Dermis microvascular lymphatic vessel endothelial cell (primary cell): Measurements from ENCODE around the gene AGER. TPM values are rescaled to one million over a fixed set of nuclear protein-coding genes. Genes with fewer than 3 reads are reported as not detected.
A peak's percentile ranks its signal among the peaks of the same experiment; 100 is the strongest.

Experiments
- DNase-seq, 2 donors: peaks; one replicate each; pipeline versions ENCODE4 v3.0.0 to v3.0.0-alpha.2; 2010; ENCODE audit warnings: low read depth in 2 of 2
- total RNA-seq: library from RNA; depleted of rRNA; stranded (reverse); fragments of >200 nt; gene quantifications from 2 replicates; pipeline ENCODE4 v1.2.1, GENCODE V29; 2014

The AGER gene
- total RNA-seq, 1 donor from 2014 or later = 0.39 TPM

DNA sequence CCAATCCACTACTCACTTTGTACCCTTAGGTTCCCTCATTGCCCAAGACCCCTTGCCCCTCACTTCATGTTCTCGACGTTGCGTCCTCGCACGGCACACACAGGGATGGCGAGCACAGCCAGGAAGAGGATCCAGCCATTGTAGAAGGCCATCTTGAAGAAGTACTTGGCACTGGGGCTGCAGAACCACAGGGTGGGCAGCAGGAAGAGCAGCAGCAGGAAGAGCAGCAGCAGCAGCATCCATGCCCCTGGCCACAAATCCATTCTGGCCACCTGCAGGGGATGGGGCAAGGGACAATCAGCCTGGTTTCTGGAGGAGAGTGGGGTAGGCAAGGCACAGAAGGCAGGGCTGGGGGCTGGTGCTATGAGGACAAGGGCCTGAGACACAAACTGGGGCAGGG is 12.8 kb downstream of the AGER start:
- DNase-seq = no peak

DNA sequence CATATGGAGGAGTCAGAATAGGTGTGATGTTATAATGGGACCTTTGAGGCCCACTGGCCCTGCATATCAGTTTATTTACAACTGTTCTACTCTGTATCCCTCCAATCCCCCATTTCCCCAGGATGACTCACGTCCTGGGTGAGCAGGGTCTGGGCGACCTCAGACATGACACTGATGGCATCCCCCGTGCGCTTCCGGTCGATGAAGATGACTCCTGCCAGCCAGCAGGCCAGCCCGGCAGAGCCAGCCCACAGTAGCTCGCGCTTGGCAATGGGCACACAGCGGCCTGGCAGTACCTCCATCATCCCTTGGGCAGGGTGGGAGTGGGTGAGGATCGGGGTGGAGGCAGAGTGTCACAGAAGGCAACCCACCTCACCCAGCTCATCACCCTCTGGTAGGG is 13.8 kb downstream of the AGER start:
- DNase-seq = no peak

DNA sequence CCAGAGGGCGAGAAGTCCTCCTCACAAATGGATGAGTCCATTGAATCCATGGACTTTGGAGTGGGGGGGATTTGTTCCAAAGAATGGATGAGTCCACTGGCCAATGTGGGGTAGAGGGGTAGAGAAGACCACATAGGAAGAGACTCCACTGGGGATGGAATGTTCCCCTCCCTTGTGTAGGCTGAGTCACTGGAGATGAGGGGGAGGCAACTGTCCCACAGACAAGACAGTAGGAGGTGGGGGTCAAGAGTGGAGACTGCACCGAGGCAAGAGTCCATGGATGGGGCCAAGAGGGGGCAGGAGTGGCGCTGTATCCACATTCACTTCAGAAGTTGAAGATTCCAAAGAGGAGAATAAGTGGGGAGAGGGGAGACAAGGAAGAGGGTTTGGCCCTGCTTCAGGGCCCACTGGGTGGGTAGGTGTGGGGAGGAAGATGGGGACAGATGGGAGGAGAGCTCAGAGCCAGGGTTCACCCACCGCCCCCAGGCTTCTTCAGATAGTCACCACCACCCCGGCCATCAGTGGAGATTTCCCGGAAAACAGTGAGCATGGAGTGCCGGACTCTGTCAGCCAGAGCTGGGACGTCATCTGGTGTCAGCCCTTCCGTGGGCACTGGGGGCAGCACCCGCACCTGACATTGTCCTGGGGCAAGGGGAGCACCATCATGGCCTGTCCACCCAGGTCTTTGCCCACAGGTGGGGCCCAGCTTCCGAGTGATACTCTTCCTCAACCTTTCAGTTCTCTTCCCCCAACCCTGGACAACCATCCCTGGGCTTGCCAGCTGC is 15.1 kb downstream of the AGER start:
- DNase-seq = no peak

DNA sequence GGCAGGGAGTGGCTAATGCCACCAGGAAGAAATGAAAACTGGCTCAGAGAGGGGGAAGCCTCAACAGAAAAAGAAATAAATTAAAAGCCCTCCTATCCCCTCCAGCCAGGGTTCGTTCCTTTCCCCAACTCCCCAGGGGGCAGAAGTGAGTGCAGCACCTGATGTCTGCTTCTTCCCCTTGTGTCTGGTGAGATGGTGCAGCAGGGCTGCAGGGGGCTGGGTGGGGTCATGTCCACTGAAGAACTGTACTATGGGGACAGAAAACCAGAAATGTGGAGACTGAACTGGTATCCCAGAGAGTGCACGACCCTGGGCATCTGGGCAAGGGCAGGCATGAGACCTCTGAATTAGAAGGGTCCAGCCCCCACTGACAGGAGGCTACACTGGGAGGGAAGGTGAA is 15.7 kb downstream of the AGER start:
- no peak for DNase-seq

DNA sequence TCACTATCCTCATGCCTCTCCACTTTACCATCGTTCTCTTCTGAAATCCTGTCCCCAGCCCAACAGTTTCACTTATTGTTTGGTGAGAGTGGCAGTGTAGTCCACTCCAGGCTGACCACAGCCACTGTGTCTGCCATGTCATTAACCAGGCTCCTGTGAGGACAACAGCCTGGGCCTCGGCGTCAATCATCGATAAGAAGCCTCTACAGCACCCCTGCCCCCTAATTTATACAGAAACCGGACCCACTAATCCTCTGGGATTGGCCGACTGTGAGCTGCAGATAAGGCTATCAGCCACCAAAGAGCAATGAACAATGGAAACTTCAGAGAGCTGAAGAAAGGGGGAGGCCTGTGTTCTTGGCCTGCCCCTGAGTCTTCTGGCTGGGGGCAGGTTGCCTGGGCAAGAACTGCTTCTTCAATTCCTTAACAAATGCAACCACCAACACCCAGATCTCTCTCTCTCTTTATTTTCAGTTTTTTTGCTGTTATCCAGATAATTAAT is 16.2 kb downstream of the AGER start:
- DNase-seq = no peak

DNA sequence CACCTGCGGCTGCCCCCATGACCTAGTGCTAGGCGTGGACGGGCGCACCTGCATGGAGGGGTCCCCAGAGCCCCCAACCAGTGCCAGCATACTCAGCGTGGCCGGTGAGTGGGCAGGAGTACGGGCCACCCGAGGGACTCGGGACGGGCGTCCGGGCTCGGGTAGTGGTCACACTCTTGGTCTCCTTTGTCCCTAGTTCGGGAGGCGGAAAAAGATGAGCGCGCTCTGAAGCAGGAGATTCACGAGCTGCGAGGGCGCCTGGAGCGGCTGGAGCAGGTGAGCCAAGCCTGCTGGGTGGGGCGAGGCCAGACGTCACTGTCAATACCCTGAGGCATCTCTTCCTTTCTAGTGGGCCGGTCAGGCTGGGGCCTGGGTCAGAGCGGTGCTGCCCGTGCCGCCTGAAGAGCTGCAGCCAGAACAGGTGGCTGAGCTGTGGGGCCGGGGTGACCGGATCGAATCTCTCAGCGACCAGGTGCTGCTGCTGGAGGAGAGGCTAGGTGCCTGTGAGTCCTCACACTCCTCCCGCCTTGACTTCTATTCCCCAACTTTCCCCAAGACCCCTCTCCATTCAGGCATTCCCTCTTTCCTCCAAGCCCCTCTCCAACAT is 16.8 kb downstream of the AGER start:
- DNase-seq = no peak

DNA sequence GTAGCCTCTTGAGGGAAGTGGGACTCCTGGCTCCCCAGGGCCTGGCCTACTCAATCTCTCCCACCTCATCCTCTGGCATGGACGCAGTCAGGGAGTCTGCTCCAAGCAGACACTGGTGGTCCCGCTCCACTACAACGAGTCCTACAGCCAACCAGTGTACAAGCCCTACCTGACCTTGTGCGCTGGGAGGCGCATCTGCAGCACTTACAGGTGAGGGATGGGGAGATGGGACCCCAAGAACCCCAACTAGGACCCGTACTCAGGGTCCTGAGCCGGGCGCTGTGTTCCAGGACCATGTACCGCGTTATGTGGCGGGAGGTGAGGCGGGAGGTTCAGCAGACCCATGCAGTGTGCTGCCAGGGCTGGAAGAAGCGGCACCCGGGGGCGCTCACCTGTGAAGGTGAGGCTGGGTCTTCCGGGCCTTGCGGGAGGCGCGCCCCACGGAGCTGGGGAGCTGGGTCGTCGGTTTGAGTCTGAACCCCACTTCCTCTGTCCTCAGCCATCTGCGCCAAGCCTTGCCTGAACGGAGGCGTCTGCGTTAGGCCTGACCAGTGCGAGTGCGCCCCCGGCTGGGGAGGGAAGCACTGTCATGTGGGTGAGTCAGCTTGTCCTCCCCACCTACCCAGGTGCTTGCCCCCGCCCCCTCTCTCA is 17.5 kb downstream of the AGER start:
- no peak for DNase-seq

DNA sequence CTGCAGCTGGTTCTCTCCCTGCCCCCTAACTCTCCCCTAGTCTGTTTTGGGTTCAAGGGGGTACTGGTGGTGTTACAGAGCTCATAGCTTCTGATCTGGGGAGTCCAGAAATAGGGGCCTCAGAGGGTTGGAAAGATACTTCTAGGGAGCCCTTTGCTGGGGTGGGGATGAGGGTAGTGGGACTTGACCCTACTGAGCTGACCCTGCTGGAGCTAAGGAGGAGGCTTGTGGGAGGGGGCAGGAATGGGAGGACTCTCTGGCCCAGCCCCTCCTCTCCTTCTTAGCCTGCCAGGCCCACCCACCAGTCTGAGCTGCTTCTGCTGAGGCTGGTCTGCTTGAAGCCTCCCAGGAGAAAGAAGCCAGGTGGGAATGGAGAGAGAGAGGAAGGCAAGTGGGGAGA is 19.8 kb downstream of the AGER start, which contains the start of gene EGFL8:
EGFL8 (plus strand) TSS at position 301 of the 400 bp plus-strand sequence. CDS start 1,571 bp downstream, outside the sequence.
- DNase-seq = no peak

DNA sequence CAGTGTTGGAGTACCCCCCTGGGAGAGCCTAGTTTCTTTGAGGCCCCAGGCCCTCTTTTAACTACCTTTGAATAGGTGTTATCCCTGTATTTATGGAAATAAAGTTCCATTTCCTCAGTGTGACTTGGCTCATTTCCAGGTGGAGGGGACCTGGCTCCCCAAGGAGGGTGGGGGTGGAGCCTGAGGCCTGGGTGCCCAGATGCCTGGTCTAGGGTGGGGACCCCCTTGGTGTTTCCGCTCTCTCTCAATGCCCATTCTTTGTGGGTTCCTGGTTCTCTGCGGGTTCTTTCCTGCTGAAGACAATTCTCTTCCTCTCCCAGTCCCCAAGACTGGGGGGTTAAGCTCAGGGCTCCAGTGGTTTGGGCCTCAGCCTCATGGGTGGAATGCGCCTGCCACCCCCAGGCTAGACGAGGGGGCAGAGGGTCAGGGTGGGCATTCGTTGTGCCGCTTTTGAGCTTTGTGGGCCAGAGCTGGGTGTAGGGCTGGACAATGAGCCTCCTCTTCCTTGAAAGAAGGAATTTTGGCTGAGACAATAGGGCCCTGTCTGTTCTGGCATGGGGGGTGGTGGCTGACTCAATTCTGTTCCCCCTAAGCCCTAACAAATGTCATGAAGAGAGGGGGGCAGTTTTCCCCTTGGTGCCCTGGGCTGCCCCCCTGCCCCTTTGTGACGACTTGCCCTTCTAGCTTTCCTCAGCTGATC is 20.3 kb downstream of the AGER start:
- DNase-seq = no peak

DNA sequence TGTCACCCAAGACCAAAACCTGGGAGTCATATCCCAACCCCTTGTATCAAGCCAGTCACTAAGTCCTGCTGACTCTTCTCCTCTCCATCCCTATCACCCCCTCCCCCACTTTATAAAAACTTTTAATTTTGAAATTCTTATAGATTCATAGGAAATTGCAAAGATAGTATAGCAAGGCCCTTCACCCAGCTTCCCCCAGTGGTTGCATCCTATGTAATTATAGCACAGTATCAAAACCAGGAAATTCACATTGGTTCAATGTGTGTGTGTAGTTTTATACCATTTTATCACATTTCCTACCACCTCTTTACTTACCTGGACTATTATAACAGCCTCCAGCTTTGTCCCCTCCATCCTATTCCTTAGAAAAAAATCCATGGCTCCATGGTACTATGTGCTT is 26.0 kb downstream of the AGER start:
- no peak for DNase-seq

DNA sequence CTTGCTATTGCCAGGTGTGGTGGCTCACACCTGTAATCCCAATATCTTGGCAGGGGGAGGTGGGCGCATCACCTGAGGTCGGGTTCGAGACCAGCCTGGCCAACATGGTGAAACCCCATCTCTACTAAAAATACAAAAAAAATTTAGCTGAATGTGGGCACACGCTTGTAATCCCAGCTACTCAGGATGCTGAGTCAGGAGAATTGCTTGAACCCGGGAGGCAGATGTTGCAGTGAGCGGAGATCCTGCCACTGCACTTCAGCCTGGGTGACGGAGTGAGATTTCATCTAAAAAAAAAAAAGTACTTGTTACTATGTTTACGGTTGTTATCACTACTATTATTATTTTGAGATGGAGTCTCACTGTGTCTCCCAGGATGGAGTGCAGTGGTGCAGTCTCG is 27.2 kb downstream of the AGER start:
- no peak for DNase-seq

DNA sequence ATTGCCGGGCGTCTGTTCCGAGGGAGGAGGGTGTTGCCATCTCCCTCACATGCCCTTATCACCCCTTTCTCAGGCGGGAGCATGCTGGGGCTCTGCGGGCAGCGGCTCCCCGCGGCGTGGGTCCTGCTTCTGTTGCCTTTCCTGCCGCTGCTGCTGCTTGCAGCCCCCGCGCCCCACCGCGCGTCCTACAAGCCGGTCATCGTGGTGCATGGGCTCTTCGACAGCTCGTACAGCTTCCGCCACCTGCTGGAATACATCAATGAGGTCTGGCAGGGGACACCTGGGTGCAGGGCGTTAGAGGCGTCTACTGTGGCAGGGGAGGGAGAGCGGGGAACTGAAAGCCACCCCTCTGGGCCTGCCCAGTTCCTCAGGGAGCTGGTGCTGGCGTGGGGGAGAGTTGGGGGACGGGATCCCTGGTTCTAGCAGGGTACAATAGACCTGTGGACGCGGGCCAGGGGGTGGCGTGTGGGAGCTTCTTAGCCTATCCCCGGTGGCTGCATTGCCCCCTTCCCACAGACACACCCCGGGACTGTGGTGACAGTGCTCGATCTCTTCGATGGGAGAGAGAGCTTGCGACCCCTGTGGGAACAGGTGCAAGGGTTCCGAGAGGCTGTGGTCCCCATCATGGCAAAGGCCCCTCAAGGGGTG is 29.4 kb downstream of the AGER start:
- DNase-seq = peak; percentile 68 to 80

DNA sequence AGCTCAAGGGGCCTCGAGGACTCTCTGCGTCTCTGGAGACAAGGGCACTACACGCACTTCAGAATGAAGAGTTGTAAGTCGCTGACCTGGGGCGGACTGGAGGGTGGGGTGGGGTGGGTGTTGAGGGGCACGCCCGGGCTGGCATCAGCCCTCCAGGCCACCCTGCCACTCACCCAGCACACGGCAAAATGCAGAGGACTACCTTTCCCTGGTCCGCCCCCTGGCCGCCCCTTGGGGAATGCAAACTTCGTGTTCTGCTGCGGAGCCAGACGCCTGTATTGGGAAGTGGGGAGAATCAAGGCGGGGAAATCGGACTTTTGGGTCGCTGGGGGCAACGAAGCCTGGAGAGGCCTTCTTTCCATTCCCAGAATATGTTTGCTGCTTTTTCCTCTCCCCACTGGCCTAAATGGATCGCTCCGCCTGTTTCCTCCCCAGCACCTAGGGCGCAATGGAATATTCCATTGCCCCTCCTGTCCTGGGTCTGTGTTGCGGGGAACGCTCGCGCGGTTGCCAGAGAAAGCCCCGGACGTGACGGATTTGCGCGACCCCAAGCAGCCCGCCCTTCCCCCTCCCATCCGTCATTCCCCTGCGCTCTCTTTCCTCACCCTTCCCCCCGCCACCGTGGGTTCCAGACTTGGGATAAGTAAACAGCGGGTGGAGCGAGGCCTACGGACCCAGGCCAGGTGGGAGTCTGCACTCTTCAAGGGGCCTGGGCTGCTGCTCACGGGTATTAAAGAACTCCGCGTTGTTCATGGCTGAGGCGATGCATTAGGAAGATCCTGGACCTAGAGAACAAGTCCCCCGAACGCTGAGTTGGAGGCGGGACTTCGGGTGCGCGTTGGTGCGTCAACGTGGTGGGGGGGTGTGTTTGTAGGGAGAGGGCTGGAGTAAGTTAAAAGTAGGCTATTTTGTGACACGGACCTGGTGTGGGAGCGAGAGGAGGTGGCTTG is 30.2 kb downstream of the AGER start, which contains the start of gene PPT2:
PPT2 (plus strand) TSS at position 578 of the 950 bp plus-strand sequence. CDS start 454 bp downstream, outside the sequence.
- peak; percentile 96 to 97 for DNase-seq

DNA sequence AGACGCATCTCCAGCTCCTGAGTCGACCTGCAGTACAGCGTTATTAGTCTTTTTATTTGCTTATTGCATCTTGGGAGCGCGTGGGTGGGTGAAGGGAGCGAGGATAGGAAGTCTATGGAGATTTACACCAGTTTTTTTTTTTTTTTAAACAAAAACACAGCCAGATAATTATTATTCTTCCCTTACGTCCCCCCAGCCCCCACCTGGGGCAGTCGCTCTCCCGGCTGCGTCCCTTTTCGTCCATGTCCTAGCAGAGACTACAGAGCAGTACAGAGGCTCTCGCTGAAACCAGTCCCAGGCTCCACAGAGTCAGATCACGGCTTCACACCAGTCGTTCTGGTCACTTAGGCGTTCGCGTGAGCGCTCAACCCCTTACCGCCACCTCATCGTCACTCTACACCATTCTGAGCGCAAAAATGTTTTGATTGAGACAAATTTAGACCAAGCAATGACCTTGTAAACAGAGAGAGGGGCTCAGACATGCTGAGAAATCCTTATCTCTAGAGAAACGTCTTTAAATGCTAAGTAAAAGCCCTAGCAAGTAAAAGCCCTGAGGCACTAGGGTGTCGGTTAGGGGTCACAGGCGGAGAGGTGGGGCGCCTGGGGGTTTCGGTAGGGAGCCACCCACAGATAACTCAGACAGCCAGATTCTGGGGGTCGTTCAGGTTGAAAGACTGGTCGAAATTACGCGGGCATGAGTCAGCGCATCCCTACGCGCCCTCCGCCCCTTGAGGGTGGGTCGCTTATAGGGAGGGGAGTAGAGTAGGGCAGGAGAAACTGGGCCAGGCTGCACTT is 31.1 kb downstream of the AGER start:
- DNase-seq = peak in 1 of 2 donors; percentile 48

DNA sequence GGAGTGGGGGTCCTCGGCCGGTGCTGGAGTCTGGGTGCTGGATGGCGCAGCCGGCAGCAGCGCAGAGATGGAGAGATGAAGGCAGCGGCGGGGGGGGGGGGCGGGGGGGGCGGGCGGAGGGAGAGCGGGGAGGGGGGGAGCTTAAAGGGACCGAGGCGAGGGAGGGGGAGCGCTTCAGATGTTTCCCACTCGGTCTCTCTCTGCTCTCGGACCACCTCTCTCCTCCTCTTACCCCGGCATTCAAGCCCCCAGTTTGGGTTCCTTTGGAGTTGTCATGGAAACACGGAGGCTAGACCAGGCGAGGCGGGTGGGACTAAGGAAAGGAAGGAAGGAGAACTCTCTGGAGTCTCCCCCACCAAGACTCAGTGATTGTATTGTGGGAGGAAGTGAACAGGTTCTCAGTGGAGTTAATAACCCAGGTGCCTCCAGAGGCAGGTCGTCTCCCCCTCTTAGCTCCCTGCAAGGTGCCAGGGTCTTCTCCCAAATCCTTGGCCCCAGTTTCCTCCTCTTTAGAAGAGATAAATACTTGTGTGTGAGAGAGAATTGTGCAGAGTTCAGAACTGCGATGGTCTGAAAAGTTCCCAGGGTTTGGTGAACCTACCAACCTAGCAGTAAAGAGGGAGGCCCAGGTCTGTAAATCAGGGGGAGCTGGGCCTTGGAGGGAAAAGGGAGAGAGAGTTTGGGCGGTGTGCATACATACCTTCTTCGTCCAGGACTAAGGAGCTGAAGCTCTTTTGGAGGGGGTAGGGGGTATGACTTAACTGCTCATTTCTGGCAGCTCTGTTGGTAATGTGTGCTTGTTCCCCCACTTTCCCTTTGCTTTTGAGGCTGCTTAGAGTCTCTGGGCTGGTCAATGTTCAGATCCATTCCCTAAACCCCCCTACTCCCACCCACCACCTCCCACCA is 31.9 kb downstream of the AGER start, which contains the start of gene PRRT1:
PRRT1 (minus strand) TSS at position 77 of the 906 bp plus-strand sequence. CDS start 112 bp downstream, outside the sequence.
- DNase-seq = no peak

DNA sequence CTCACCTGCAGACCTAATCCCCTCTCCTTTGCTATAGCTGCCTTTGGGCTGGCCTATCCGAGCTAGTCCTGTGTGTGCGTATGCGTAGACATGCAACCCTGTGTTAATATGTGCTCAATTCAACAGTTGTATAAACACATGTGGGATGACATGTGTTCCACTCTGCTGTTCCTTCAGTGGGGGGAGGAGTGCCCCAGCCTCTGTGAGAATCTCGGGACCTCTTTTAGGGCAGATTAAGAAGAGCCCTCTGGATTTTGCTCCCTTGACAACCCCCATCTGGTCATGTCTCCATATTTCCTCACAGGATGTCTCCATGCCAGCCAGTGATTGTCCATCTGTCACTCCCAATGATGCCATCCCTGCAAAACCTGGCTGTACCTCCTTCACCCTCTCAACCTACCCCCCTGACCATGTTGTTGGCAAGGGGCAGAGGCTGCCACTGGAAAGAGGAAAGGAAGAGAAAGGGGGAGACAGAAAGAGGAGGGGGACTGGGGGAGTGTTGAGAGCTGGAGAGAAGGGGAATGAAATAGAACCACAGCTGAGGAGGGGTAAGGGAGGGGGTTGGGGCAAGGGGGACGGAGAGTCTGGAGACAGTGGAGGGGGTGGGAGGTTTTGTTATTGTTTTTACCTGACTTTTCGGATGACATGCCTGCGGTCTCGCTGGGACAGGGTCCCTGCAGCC is 32.7 kb downstream of the AGER start:
- no peak for DNase-seq
